Measurements from ENCODE around the gene OXTR. TPM values are rescaled to one million over a fixed set of nuclear protein-coding genes. Genes with fewer than 3 reads are reported as not detected.

Gene OXTR
- total and polyA plus RNA-seq, 12 donors, result 0.09 to 1.3 (median 0.31) TPM; not detected in 1

DNA sequence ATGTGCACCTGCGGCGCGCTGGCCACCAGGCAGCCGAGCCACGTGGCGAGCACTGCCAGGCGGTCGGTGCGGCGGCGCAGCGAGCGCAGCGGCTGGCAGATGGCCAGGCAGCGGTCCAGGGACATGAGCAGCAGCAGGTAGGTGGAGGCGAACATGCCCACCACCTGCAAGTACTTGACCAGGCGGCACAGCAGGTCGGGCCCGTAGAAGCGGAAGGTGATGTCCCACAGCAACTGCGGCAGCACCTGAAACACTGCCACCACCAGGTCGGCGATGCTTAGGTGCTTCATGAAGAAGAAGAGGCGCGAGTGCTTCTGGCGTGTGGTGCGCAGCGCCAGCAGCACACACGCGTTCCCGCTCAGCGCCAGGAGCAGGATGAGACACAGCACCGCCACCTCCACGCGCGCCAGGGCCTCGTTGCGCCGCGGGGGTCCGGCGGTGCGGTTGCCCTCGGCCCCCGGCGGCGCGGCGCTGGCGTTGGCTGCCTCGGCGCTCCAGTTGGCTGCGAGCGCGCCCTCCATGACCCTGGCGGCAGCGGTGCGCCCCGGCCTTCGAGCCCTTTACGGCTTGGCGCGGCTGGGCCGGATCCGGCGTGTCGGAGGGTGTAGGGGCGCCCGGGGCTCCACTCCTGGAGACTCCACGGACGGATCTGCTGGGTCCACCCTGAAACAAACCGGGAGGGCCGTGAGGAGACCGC, 1.6 kb downstream of the OXTR start:
- Histone ChIP-seq H3K27me3 (peaks cover 26% of the 10 kb centered on the region), H3K9me3 (replicated peaks in 1 of 3) (no peaks in the 10 kb centered on the region), H3K27ac (no peak overlapping the region), H3K4me1 (replicated peaks in 1 of 2) (peaks cover 3 to 6% of the 10 kb centered on the region in 2 donors), H3K4me3 (no peak overlapping the region), H3K36me3 (replicated peaks in 1 of 2) (no peaks in the 10 kb centered on the region)
- TF ChIP-seq, protein P1, sequence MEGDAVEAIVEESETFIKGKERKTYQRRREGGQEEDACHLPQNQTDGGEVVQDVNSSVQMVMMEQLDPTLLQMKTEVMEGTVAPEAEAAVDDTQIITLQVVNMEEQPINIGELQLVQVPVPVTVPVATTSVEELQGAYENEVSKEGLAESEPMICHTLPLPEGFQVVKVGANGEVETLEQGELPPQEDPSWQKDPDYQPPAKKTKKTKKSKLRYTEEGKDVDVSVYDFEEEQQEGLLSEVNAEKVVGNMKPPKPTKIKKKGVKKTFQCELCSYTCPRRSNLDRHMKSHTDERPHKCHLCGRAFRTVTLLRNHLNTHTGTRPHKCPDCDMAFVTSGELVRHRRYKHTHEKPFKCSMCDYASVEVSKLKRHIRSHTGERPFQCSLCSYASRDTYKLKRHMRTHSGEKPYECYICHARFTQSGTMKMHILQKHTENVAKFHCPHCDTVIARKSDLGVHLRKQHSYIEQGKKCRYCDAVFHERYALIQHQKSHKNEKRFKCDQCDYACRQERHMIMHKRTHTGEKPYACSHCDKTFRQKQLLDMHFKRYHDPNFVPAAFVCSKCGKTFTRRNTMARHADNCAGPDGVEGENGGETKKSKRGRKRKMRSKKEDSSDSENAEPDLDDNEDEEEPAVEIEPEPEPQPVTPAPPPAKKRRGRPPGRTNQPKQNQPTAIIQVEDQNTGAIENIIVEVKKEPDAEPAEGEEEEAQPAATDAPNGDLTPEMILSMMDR (IDR thresholded peaks at IDR 0.05), result no peak
- TF ChIP-seq POLR2A (IDR thresholded peaks at IDR 0.05), result no peak
- intact Hi-C loops (cut with DNase I), result no loop called here
- WGBS, 4 donors, result 5 to 11% (median 10%) methylated on average over 11 to 74 of the region's 74 CpGs
- DNase-seq, result peak in 1 of 7 donors; percentile 53

DNA sequence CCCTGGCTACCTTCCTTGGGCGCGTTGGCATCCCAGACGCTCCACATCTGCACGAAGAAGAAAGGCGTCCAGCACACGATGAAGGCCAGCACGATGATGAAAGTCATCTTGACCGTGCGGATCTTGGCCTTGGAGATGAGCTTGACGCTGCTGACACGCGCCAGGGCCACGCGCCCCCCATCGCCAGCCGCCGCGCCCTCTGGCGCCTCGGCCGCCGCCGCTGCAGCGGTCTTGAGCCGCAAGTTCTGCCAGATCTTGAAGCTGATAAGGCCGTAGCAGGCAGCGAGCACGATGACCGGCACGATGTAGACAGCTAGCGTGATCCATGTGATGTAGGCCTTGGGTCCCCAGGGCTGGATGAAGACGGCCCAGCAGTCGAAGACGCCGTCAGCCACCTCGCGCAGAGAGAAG, 2.2 kb downstream of the OXTR start:
- no peaks in the 10 kb centered on the region for H3K9me3 ChIP-seq (replicated peaks in 1 of 3)
- peaks cover 26% of the 10 kb centered on the region for H3K27me3 ChIP-seq
- intact Hi-C loops (cut with DNase I), result no loop called here
- peaks cover 3 to 6% of the 10 kb centered on the region in 2 donors for H3K4me1 ChIP-seq (replicated peaks in 1 of 2)
- H3K4me3 ChIP-seq, result no peak overlapping the region
- TF ChIP-seq POLR2A (IDR thresholded peaks at IDR 0.05), result no peak
- TF ChIP-seq, protein P1 (IDR thresholded peaks at IDR 0.05), result no peak
- H3K27ac ChIP-seq, result no peak overlapping the region
- DNase-seq, result peak in 1 of 7 donors; percentile 46
- WGBS, 4 donors, result 3 to 58% (median 38%) methylated on average over 5 to 37 of the region's 37 CpGs
- no peaks in the 10 kb centered on the region for H3K36me3 ChIP-seq (replicated peaks in 1 of 2)

DNA sequence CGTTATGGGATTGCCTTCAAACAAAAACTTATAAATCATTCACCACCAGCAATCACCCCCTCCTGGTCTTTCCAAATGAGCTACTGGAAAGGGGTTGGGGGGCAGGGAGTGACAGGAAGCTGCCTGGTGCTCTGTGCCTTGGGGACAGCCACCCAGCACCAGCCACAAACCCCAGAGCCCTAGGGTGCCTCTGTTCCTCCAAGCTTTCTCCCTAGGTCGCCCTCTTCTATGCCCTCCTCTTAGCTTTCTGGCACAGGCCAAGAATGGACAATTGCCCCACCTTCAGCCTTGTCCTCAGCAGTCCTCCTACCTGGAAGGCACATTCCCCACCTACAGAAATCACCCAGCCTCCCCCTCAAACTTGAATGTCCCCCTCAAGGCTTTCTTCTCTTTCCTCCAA, 3.3 kb downstream of the OXTR start:
- no peak overlapping the region for H3K4me3 ChIP-seq
- peaks cover 26% of the 10 kb centered on the region for H3K27me3 ChIP-seq
- H3K9me3 ChIP-seq (replicated peaks in 1 of 3), result no peaks in the 10 kb centered on the region
- peak in 1 of 7 donors; percentile 27 for DNase-seq
- 77 to 91% (median 86%) methylated on average over 1 to 2 of the region's 2 CpGs for WGBS, 4 donors
- no peaks in the 10 kb centered on the region for H3K36me3 ChIP-seq (replicated peaks in 1 of 2)
- intact Hi-C loops (cut with DNase I), result no loop called here
- no peak overlapping the region for H3K27ac ChIP-seq
- H3K4me1 ChIP-seq (replicated peaks in 1 of 2), result peaks cover 3 to 6% of the 10 kb centered on the region in 2 donors
- TF ChIP-seq, protein P1 (IDR thresholded peaks at IDR 0.05), result no peak
- no peak for TF ChIP-seq POLR2A (IDR thresholded peaks at IDR 0.05)

DNA sequence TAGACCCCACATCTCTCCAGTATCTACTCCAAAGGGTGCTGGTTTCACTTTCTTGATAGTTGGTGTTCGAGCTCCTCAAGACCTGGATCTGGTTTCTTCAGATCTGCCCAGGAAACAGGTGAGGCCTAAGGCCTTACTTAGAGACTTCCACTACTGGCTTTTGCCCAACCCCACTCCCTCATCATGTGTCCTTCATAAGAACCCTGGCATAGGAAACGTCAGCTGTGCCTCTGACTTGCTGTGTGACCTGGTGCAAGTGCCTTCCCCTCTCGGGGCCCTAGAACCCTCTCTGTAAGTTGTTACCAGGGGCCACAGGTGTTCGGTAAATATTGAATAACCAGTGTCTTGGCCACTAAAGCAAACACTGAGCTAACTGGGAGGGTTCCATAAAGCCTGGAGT, 3.9 kb downstream of the OXTR start:
- no peaks in the 10 kb centered on the region for H3K9me3 ChIP-seq (replicated peaks in 1 of 3)
- H3K4me1 ChIP-seq (replicated peaks in 1 of 2), result peaks cover 3 to 6% of the 10 kb centered on the region in 2 donors
- 55 to 70% (median 63%) methylated on average over 3 to 4 of the region's 4 CpGs for WGBS, 4 donors
- H3K4me3 ChIP-seq, result no peak overlapping the region
- intact Hi-C loops (cut with DNase I), result no loop called here
- TF ChIP-seq, protein P1 (IDR thresholded peaks at IDR 0.05), result no peak
- no peak for TF ChIP-seq POLR2A (IDR thresholded peaks at IDR 0.05)
- peaks cover 26% of the 10 kb centered on the region for H3K27me3 ChIP-seq
- H3K27ac ChIP-seq, result no peak overlapping the region
- DNase-seq, result no peak
- no peaks in the 10 kb centered on the region for H3K36me3 ChIP-seq (replicated peaks in 1 of 2)
